B cell (primary cell): ENCODE data around the gene HTRA1. TPM values are rescaled to one million over a fixed set of nuclear protein-coding genes. Genes with fewer than 3 reads are reported as not detected.

Source experiments
- ATAC-seq: fragments of 200-7000 bp; cut with Tn5 transposase; one replicate; pipeline ENCODE4 v1.10.0; 2021; ENCODE audit warnings: low read depth, mild to moderate bottlenecking, moderate number of reproducible peaks, moderate library complexity
- CTCF ChIA-PET: fragments of 350-600 bp; sonication (Branson Sonifier 250); formaldehyde crosslinking; loops from one replicate; lab custom pipeline; 2021; ENCODE audit warnings: antibody characterized with exemption, inconsistent platforms; lab: Charles Lee
- POLR2A ChIA-PET: fragments of 350-600 bp; sonication (Branson Sonifier 250); formaldehyde crosslinking; loops from one replicate; lab custom pipeline; 2021; ENCODE audit warnings: antibody characterized with exemption; lab: Charles Lee
- DNase-seq: peaks from one replicate; pipeline ENCODE4 v3.0.0; 2013
- H2AFZ ChIP-seq: 2 replicates; pipeline ENCODE4 v1.6.1; 2012; ENCODE audit warnings: mild to moderate bottlenecking, low read depth, low read length; ENCODE audit not compliant: insufficient read depth, poor library complexity, severe bottlenecking
- H3K27ac ChIP-seq, 2 donors: 1 replicate in 1 of 2; 2 replicates in 1 of 2; pipeline ENCODE4 v1.5.1; 2012 to 2013; ENCODE audit warnings: low read length in 2 of 2, mild to moderate bottlenecking in 2 of 2, moderate library complexity in 1 of 2
- H3K27me3 ChIP-seq, 4 experiments: fragments of 200-600 bp in 1 of 4; sonication (generic) in 1 of 4; replicated peaks in 1 of 4; 1 replicate in 2 of 4; 2 replicates in 2 of 4; pipeline versions ENCODE4 v1.6.1 to v1.7.0; 2013 to 2016; ENCODE audit warnings: low read length in 3 of 4, mild to moderate bottlenecking in 2 of 4, mixed read lengths in 1 of 4, moderate library complexity in 1 of 4; ENCODE audit not compliant: insufficient read depth in 4 of 4, control insufficient read depth in 3 of 4; ENCODE audit errors: control extremely low read depth in 1 of 4
- H3K36me3 ChIP-seq, 2 experiments: replicated peaks in 1 of 2; 1 replicate in 1 of 2; 2 replicates in 1 of 2; pipeline versions ENCODE4 v1.6.1 to v1.7.1; 2013; ENCODE audit warnings: low read length in 1 of 2; ENCODE audit not compliant: insufficient read depth in 2 of 2, control insufficient read depth in 1 of 2; ENCODE audit errors: control extremely low read depth in 1 of 2, extremely low read depth in 1 of 2
- H3K4me1 ChIP-seq, 2 donors: fragments of 200-600 bp in 1 of 2; sonication (generic) in 1 of 2; 1 replicate in 1 of 2; 2 replicates in 1 of 2; pipeline versions ENCODE4 v1.5.1 to v1.6.1; 2013 to 2017; ENCODE audit warnings: low read length in 2 of 2; ENCODE audit not compliant: control insufficient read depth in 2 of 2, insufficient read depth in 2 of 2
- H3K4me2 ChIP-seq: replicated peaks from 2 replicates; pipeline ENCODE3; 2012; ENCODE audit warnings: mild to moderate bottlenecking, low read depth, low read length; ENCODE audit not compliant: poor library complexity, severe bottlenecking
- H3K4me3 ChIP-seq, 5 experiments: fragments of 200-600 bp in 1 of 5; sonication (generic) in 1 of 5; 1 replicate in 3 of 5; 2 replicates in 2 of 5; pipeline versions ENCODE4 v1.5.1 to v1.7.0; 2011 to 2016; ENCODE audit warnings: low read length in 4 of 5, mild to moderate bottlenecking in 4 of 5, low read depth in 2 of 5, control low read depth in 1 of 5, moderate library complexity in 1 of 5; ENCODE audit not compliant: insufficient read depth in 1 of 5; ENCODE audit errors: control extremely low read depth in 1 of 5, extremely low read depth in 1 of 5
- H3K79me2 ChIP-seq: fragments of 200-600 bp; sonication (generic); one replicate; pipeline ENCODE4 v1.6.0; 2016; ENCODE audit warnings: low read length; ENCODE audit not compliant: control insufficient read depth, insufficient read depth
- H3K9ac ChIP-seq: fragments of 200-600 bp; sonication (generic); 2 replicates; pipeline ENCODE4 v1.6.1; 2017; ENCODE audit warnings: mild to moderate bottlenecking, low read length, moderate library complexity
- H3K9me3 ChIP-seq, 3 donors: one replicate each; pipeline versions ENCODE4 v1.6.1 to v1.7.1; 2013; ENCODE audit warnings: low read length in 2 of 3; ENCODE audit not compliant: control insufficient read depth in 2 of 3, insufficient read depth in 1 of 3; ENCODE audit errors: control extremely low read depth in 1 of 3
- H4K20me1 ChIP-seq: 2 replicates; pipeline ENCODE4 v1.6.0; 2012; ENCODE audit warnings: mild to moderate bottlenecking, low read length; ENCODE audit not compliant: insufficient read depth, control insufficient read depth, poor library complexity, severe bottlenecking
- H3K27ac Mint-ChIP-seq: one replicate; pipeline ENCODE4 v1.8.0; 2021; ENCODE audit warnings: mixed read lengths
- H3K27me3 Mint-ChIP-seq: one replicate; pipeline ENCODE4 v1.8.0; 2021; ENCODE audit warnings: mixed read lengths
- H3K4me1 Mint-ChIP-seq: one replicate; pipeline ENCODE4 v1.8.0; 2021; ENCODE audit warnings: mixed read lengths
- H3K4me3 Mint-ChIP-seq: one replicate; pipeline ENCODE4 v1.8.0; 2021; ENCODE audit warnings: mixed read lengths
- H3K9me3 Mint-ChIP-seq: one replicate; pipeline ENCODE4 v1.8.0; 2022; ENCODE audit warnings: mixed read lengths; ENCODE audit not compliant: insufficient read depth
- EZH2 ChIP-seq: IDR thresholded peaks from 2 replicates; pipeline ENCODE4 v1.6.1; 2012; ENCODE audit warnings: borderline replicate concordance, low read depth, mild to moderate bottlenecking, moderate library complexity, low read length; ENCODE audit not compliant: insufficient read depth, poor library complexity, severe bottlenecking
- WGBS: methylation state at CpG from one replicate; pipeline ENCODE4 v1.1.5; 2013; ENCODE audit warnings: missing lambda C conversion rate; ENCODE audit not compliant: insufficient coverage; 5-methylcytosine and 5-hydroxymethylcytosine counted together
- intact Hi-C: fragments of 100-400 bp; cut with micrococcal nuclease; formaldehyde crosslinking; loops from one replicate; pipeline ENCODE4 v1.10.0; 2022
- polyA minus RNA-seq: library from RNA; depleted of rRNA, polyadenylated mRNA; stranded (reverse); fragments of >200 nt; gene quantifications from 2 replicates; pipeline ENCODE4 v1.2.3, GENCODE V29; 2012
- polyA plus RNA-seq: library from polyadenylated mRNA; depleted of rRNA; stranded (reverse); fragments of >200 nt; gene quantifications from 2 replicates; pipeline ENCODE4 v1.2.3, GENCODE V29; 2012
- total RNA-seq, 2 donors: library from RNA; stranded (reverse); fragments of 120-200 nt in 1 of 2; gene quantifications; 1 replicate in 1 of 2; 2 replicates in 1 of 2; pipeline versions ENCODE4 v1.2.3 to v1.2.4, GENCODE V29; 2013 to 2022
- TF ChIP-seq, protein P1 (sequence below): fragments of 200-600 bp; IDR thresholded peaks from one replicate; pipeline ENCODE4 v1.8.0; 2022; ENCODE audit warnings: antibody characterized with exemption, mild to moderate bottlenecking

The HTRA1 gene
- total RNA-seq (not detected in 2 replicates), polyA plus RNA-seq (not detected in 2 replicates), polyA minus RNA-seq (not detected in 2 replicates)
- 1.7 TPM for total RNA-seq (2013)

DNA sequence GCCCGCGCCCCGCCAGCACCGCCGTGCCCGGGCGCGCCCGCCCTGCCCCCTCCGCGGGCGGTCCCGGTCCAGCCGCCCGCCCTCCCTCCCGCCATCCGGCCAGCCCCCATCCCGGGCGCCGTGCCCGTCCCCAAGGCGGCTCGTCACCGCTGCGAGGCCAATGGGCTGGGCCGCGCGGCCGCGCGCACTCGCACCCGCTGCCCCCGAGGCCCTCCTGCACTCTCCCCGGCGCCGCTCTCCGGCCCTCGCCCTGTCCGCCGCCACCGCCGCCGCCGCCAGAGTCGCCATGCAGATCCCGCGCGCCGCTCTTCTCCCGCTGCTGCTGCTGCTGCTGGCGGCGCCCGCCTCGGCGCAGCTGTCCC lies at the start of gene HTRA1:
HTRA1 (plus strand) TSS at position 187 of the 362 bp plus-strand sequence; CDS start at position 287, 100 bp downstream.
- peaks cover 0 to 61% (median 25%) of the 10 kb centered on the region in 4 experiments for H3K27me3 ChIP-seq
- H3K9ac ChIP-seq: peak within 1 kb of the TSS; percentile 23
- Mint-ChIP-seq H3K9me3 (no peaks in the 10 kb centered on the region), H3K27me3 (peaks cover 71% of the 10 kb centered on the region), H3K4me1 (peaks cover 15% of the 10 kb centered on the region), H3K27ac (no peak within 1 kb of the TSS), H3K4me3 (peak within 1 kb of the TSS; percentile 54)
- peak within 1 kb of the TSS; percentile 67 for H3K4me2 ChIP-seq
- H3K36me3 ChIP-seq: no peaks in the 10 kb centered on the region
- no peaks in the 10 kb centered on the region for H3K9me3 ChIP-seq
- H3K4me3 ChIP-seq: peak within 1 kb of the TSS in 3 of 5 experiments; percentile 23 to 39 (median 25)
- ChIA-PET POLR2A (no interaction called here), CTCF (no interaction called here)
- TF ChIP-seq, protein P1, sequence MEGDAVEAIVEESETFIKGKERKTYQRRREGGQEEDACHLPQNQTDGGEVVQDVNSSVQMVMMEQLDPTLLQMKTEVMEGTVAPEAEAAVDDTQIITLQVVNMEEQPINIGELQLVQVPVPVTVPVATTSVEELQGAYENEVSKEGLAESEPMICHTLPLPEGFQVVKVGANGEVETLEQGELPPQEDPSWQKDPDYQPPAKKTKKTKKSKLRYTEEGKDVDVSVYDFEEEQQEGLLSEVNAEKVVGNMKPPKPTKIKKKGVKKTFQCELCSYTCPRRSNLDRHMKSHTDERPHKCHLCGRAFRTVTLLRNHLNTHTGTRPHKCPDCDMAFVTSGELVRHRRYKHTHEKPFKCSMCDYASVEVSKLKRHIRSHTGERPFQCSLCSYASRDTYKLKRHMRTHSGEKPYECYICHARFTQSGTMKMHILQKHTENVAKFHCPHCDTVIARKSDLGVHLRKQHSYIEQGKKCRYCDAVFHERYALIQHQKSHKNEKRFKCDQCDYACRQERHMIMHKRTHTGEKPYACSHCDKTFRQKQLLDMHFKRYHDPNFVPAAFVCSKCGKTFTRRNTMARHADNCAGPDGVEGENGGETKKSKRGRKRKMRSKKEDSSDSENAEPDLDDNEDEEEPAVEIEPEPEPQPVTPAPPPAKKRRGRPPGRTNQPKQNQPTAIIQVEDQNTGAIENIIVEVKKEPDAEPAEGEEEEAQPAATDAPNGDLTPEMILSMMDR: no peak
- TF ChIP-seq EZH2: no peak
- intact Hi-C loops: no loop called here
- H3K79me2 ChIP-seq: no peaks in the 10 kb centered on the region
- ATAC-seq: no peak
- H3K4me1 ChIP-seq: peaks cover 5 to 26% of the 10 kb centered on the region in 2 donors
- H2AFZ ChIP-seq: peak within 1 kb of the TSS; percentile 56
- no peak within 1 kb of the TSS for H3K27ac ChIP-seq
- no peaks in the 10 kb centered on the region for H4K20me1 ChIP-seq
- DNase-seq: no peak
- 4% methylated on average over 56 of the region's 56 CpGs for WGBS

DNA sequence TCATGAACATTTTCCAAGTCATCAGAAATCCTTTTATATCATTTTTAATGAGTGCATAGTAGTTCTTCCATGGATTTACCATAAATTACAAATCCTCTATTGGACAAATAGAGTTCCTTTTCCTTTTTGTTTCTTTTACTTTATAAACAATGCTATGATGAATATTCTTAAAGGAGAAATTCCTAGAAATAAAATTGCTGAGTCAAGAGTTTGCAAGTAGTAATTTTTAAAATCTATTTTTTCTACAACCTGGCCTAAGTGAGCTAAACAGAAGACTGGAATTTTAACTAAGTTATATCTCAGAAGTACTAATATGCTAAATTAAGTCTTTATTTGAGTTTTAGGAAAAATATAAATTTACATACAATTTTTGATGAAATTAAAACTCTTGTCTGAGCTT lies 48.0 kb upstream of the HTRA1 start:
- Histone ChIP-seq H3K9me3 (peaks cover 0 to 4% (median 4%) of the 10 kb centered on the region in 3 donors), H2AFZ (no peak overlapping the region), H3K27me3 (no peaks in the 10 kb centered on the region), H4K20me1 (no peaks in the 10 kb centered on the region), H3K36me3 (peaks cover 6 to 11% of the 10 kb centered on the region in 2 experiments), H3K27ac (no peak overlapping the region), H3K4me2 (no peak overlapping the region), H3K79me2 (no peaks in the 10 kb centered on the region), H3K4me3 (no peak overlapping the region), H3K4me1 (peaks cover 23 to 27% of the 10 kb centered on the region in 2 donors), H3K9ac (no peak overlapping the region)
- Mint-ChIP-seq H3K4me3 (no peak overlapping the region), H3K4me1 (peaks cover 28% of the 10 kb centered on the region), H3K27me3 (no peaks in the 10 kb centered on the region), H3K27ac (no peak overlapping the region), H3K9me3 (no peaks in the 10 kb centered on the region)
- DNase-seq: no peak
- TF ChIP-seq EZH2: no peak
- TF ChIP-seq, protein P1: no peak
- intact Hi-C loops: no loop called here
- ChIA-PET CTCF (interaction anchor here (1.3 kb wide), 1 partner anchor 70 kb away, joined by 3 read pairs; no protein-coding TSS in a partner anchor), POLR2A (no interaction called here)
- no peak for ATAC-seq
